ENCODE measurements around the gene RIOK1. TPM values are rescaled to one million over a fixed set of nuclear protein-coding genes. Genes with fewer than 3 reads are reported as not detected.

The RIOK1 gene
- total and polyA plus RNA-seq, 2 of the 13 experiments (the other 11 are each of a cell fraction or from before 2014, with no cell fraction given) = 9.4 to 37.8 TPM

DNA sequence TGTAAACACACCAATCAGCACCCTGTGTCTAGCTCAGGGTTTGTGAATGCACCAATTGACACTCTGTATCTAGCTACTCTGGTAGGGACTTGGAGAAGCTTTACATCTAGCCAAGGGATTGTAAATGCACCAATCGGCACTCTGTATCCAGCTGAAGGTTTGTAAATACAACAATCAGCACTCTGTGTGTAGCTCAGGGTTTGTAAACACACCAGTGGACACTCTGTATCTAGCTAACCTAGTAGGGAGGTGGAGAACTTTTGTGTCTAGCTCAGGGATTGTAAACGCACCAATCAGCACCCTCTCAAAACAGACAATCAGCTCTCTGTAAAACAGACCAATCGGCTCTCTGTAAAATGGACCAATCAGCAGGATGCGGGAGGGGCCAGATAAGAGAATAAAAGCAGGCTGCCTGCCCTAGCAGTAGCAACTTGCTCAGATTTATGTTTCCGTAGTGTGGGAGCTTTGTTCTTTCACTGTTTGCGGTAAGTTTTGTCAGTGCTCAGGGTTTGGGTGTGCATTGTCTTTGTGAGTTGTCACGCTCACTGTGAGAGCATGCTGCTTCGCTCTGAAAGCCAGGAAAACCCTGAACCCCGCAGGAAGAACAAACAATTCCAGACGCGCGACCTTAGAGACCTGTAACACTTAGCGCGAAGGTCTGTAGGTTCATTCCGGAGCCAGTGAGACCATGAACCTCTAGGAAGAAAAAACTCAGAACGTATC lies 37.0 kb downstream of the RIOK1 start (continued):
- TF ChIP-seq TEAD3 (CRISPR knock-in tag; optimal IDR thresholded peaks at IDR 0.05; ENCODE audit: borderline replicate concordance) (peak; percentile 49), ZNF839 (CRISPR knock-in tag; IDR thresholded peaks at IDR 0.05; ENCODE audit: borderline replicate concordance) (no peak), KLF13 (CRISPR knock-in tag; IDR thresholded peaks at IDR 0.05) (no peak), SP5 (CRISPR knock-in tag; IDR thresholded peaks at IDR 0.05; ENCODE audit: borderline replicate concordance, low read depth) (peak; percentile 48; the same call in 1 of the 2 replicates), ZNF335 (CRISPR knock-in tag; IDR thresholded peaks at IDR 0.05) (no peak), MTF2 (CRISPR knock-in tag; IDR thresholded peaks at IDR 0.05; ENCODE audit: borderline replicate concordance) (no peak), YEATS4 (CRISPR knock-in tag; IDR thresholded peaks at IDR 0.05; ENCODE audit: borderline replicate concordance) (no peak; the same call in 1 of the 2 replicates), JUNB (CRISPR knock-in tag; IDR thresholded peaks at IDR 0.05; ENCODE audit: borderline replicate concordance) (no peak), ZNF367 (CRISPR knock-in tag; IDR thresholded peaks at IDR 0.05; ENCODE audit: borderline replicate concordance) (no peak)
- TF ChIP-seq, protein P1, sequence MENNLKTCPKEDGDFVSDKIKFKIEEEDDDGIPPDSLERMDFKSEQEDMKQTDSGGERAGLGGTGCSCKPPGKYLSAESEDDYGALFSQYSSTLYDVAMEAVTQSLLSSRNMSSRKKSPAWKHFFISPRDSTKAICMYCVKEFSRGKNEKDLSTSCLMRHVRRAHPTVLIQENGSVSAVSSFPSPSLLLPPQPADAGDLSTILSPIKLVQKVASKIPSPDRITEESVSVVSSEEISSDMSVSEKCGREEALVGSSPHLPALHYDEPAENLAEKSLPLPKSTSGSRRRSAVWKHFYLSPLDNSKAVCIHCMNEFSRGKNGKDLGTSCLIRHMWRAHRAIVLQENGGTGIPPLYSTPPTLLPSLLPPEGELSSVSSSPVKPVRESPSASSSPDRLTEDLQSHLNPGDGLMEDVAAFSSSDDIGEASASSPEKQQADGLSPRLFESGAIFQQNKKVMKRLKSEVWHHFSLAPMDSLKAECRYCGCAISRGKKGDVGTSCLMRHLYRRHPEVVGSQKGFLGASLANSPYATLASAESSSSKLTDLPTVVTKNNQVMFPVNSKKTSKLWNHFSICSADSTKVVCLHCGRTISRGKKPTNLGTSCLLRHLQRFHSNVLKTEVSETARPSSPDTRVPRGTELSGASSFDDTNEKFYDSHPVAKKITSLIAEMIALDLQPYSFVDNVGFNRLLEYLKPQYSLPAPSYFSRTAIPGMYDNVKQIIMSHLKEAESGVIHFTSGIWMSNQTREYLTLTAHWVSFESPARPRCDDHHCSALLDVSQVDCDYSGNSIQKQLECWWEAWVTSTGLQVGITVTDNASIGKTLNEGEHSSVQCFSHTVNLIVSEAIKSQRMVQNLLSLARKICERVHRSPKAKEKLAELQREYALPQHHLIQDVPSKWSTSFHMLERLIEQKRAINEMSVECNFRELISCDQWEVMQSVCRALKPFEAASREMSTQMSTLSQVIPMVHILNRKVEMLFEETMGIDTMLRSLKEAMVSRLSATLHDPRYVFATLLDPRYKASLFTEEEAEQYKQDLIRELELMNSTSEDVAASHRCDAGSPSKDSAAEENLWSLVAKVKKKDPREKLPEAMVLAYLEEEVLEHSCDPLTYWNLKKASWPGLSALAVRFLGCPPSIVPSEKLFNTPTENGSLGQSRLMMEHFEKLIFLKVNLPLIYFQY (CRISPR knock-in tag; IDR thresholded peaks at IDR 0.05; ENCODE audit: borderline replicate concordance) = no peak
- TF ChIP-seq, protein P2, sequence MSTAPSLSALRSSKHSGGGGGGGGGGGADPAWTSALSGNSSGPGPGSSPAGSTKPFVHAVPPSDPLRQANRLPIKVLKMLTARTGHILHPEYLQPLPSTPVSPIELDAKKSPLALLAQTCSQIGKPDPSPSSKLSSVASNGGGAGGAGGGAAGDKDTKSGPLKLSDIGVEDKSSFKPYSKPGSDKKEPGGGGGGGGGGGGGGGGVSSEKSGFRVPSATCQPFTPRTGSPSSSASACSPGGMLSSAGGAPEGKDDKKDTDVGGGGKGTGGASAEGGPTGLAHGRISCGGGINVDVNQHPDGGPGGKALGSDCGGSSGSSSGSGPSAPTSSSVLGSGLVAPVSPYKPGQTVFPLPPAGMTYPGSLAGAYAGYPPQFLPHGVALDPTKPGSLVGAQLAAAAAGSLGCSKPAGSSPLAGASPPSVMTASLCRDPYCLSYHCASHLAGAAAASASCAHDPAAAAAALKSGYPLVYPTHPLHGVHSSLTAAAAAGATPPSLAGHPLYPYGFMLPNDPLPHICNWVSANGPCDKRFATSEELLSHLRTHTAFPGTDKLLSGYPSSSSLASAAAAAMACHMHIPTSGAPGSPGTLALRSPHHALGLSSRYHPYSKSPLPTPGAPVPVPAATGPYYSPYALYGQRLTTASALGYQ (CRISPR knock-in tag; IDR thresholded peaks at IDR 0.05) = no peak
- TF ChIP-seq, protein P3, sequence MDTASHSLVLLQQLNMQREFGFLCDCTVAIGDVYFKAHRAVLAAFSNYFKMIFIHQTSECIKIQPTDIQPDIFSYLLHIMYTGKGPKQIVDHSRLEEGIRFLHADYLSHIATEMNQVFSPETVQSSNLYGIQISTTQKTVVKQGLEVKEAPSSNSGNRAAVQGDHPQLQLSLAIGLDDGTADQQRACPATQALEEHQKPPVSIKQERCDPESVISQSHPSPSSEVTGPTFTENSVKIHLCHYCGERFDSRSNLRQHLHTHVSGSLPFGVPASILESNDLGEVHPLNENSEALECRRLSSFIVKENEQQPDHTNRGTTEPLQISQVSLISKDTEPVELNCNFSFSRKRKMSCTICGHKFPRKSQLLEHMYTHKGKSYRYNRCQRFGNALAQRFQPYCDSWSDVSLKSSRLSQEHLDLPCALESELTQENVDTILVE (CRISPR knock-in tag; IDR thresholded peaks at IDR 0.05) = peak; percentile 72; the same call in 1 of the 2 replicates
- TF ChIP-seq, protein P4, sequence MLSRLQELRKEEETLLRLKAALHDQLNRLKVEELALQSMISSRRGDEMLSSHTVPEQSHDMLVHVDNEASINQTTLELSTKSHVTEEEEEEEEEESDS (CRISPR knock-in tag; IDR thresholded peaks at IDR 0.05; ENCODE audit: borderline replicate concordance) = 0 out of 2 replicates have a peak, but pooled peaks have one; percentile 45
- TF ChIP-seq, protein P5, sequence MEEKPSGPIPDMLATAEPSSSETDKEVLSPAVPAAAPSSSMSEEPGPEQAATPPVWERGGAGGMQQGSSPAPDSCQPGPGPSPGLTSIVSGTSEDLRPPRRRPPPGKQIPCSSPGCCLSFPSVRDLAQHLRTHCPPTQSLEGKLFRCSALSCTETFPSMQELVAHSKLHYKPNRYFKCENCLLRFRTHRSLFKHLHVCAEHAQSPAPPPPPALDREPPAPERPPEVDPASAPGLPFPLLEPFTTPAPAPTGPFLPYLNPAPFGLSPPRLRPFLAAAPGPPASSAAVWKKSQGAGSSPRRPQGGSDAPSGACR (CRISPR knock-in tag; IDR thresholded peaks at IDR 0.05) = no peak

Measured in HepG2 (cell line).